ENCODE data around the gene SMIM3.
"Not testable (repeated sequence)": the region's sequence is repeated elsewhere in the genome, so short reads cannot be mapped to it uniquely, and the experiment has no call there.

Gene SMIM3

DNA sequence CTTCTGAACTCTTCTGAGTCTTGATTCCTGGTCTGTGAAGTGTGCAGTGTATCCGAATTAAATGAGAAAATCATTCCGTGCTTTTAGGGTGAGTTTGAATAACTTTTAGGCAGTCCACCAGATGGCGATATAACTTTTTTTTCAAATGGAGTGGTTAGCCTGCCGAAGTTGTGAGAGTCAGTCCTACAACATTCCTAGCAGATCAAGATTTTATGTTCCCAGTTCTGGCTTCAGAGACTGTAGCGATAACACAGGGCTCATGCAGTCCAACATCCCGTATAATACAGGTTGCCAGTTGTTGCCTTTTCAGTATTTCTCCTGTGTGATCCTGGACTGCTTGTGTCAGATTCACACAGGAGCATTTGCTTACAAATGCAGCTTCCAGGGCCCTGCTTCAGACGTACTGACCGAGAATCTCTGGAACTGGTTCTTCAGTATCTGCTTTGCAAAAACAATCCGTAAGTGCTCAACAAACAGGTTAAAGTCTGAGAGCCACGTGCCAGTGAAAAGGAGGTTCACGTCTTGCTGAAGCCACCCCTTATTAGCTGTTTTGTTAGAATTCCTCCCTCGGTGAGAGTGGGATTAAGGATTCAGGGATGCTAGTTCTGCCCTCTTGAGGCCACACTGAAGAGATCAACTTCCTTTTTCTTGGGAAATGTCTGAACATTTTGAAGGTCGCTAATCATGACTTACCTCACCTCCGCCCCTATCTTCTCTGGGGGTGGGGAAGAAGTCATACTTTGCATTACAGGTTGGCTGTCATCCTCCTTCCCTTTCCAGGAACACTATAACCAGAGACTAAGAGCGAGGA, 22.8 kb downstream of the SMIM3 start:
- DNase-seq = peak; percentile 31

DNA sequence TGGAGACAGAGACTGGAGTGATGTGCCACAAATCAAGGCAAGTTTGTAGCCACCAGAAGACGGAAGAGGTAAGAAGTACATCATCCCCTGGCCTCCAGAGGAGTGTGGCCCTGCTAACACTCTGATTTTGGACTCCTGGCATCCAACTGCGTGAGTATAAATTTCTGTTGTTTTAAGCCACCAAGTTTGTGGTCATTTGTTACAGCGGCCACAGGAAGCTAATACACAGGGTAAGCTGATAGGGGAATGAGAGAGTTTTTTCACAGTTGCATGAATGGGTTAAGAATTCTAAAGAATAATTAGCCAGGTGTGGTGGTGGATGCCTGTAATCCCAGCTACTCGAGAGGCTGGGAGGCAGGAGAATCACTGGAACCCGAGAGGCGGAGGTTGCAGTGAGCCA, 25.8 kb downstream of the SMIM3 start:
- DNase-seq = no peak

DNA sequence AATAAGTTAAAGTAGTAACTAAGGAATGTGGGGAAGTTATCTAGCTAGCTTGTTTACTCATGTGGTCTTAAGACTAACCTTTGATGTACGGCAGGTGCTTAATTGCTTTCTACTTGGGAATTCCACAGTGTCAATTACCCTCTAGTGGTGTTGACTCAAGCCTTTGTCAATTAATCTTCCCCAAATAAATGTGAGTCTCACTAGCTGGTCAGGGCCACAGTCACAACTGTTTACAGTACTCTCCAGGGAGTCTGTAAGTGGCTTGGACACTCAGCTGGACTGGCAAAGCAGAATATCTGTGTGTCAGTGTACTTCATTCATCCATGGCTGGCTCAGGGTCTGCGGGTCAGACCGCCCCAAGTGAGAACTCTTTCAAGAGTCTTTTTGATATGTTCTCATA, 30.8 kb downstream of the SMIM3 start:
- DNase-seq = peak; percentile 3

DNA sequence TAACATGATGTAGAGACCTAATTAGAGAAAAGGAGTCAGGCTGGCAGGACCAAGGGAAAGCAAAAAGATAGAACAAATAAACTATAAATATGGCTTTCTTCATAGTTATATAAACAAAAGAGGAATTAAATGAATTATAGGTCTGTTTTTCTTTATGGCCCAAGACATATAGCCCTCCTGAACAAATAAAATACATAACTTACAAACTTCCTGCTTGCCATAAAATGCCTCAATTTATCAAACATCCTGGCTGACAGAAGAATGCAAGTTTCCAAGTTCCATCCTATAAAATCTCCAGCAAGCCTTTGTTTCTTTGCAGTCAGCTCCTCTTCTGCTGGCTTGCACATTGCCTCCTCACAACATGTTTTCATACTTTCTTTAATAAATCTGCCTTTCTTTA, 36.5 kb downstream of the SMIM3 start:
- no peak for DNase-seq

- no peak for DNase-seq
Measured at GRCh38 chr5:150816946-150817345, 38.4 kb downstream of the SMIM3 start.

DNA sequence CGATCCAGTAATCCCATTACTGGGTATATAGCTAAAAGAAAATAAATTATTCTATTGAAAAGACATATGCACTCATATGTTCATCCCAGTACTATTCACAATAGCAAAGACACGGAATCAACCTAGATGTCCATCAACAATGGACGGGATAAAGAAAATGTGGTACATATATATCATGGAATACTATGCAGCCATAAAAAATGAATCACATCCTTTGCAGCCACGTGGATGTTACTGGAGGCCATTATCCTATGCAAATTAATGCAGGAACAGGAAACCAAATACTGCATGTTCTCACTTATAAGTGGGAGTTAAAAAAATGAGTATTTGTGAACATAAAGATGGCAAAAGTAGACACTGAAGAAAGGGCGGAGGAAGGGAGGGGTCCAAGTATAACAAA, 51.2 kb downstream of the SMIM3 start:
- DNase-seq = no peak

GRCh38 chr5:150831821-150832220, 53.3 kb downstream of the SMIM3 start:
- DNase-seq = not testable (repeated sequence)

DNA sequence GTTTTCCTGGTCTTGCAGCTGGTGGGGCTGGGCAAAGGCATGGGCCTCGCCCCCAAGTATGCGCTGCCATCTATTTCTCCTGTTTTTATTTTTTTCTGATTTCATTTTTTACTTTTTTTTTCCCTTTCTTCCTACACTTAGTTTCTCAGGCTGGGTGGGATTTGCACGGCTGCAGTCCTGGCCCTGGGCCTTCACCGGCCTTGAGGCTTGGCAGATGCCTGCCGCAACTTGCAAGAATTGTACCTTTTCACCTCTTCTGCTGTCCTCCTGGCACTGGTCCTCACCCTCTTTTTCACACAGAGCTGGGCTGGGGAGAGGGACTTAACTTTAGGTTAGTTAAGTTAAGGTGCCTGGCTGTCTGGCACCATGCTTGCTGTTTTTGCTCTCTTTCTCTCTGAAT, 57.5 kb downstream of the SMIM3 start:
- no peak for DNase-seq

DNA sequence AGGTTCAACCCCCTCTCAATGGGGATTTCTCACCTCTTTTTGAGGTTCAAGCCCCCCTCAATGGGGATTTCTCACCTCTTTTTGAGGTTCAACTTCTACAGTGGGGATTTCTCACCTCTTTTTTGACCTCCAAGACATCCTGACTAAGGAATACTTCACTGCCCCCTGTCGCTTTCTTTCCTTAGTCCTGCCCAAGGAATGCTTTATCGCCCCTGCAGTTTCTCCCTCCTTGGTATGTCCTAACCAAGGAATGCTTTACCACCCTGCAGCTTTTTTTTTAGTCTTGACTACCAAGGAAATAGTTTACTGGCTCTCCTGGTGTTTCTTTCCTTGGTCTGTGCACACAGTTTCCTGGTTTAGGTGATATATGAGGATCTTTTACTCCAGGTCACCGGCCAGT, 58.1 kb downstream of the SMIM3 start:
- no peak for DNase-seq

DNA sequence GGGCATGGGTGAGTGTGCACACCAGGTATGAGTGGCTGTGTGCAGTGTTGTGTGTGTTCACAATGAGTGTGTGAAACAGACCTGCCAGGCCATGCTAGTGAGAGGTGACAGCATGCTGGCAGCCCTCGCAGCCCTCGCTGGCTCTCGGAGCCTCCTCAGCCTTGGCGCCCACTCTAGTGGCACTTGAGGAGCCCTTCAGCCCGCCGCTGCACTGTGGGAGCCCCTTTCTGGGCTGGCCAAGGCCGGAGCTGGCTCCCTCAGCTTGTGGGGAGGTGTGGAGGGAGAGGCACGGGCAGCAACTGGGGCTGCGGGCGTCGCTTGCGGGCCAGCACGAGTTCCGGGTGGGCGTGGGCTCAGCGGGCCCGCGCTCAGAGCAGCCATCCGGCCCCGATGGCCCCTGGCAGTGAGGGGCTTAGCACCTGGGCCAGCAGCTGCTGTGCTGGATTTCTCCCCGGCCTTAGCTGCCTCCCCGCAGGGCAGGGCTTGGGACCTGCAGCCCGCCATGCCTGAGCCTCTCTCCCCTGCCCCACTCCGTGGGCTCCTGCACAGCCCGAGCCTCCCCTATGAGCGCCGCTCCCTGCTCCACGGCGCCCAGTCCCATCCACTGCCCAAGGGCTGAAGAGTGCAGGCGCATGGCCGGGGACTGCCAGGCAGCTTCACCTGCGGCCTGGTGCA, 66.8 kb downstream of the SMIM3 start:
- DNase-seq = not testable (repeated sequence)

GRCh38 chr5:150846308-150846653, 67.7 kb downstream of the SMIM3 start, which contains the start of gene IRGM:
Gene IRGM, plus strand, starts transcription at chr5:150846521. Its CDS starts 1,603 bp downstream, at chr5:150848124.
- not testable (repeated sequence) for DNase-seq
